IPS-15b (cell line): ENCODE data around the gene NRL.

ENCODE experiments used
- H3K27me3 ChIP-seq: one replicate; pipeline ENCODE4 v1.6.1; 2013; ENCODE audit warnings: low read length; ENCODE audit not compliant: control insufficient read depth, insufficient read depth
- H3K36me3 ChIP-seq: one replicate; pipeline ENCODE4 v1.6.1; 2013; ENCODE audit warnings: low read length; ENCODE audit not compliant: control insufficient read depth, insufficient read depth
- H3K4me1 ChIP-seq: one replicate; pipeline ENCODE4 v1.6.1; 2013; ENCODE audit warnings: mild to moderate bottlenecking, low read length; ENCODE audit not compliant: control insufficient read depth, insufficient read depth
- H3K4me3 ChIP-seq: one replicate; pipeline ENCODE4 v1.5.1; 2013; ENCODE audit warnings: low read depth, low read length
- H3K9ac ChIP-seq: one replicate; pipeline ENCODE4 v1.6.1; 2013; ENCODE audit warnings: low read depth, mild to moderate bottlenecking, low read length
- H3K9me3 ChIP-seq: one replicate; pipeline ENCODE4 v1.6.1; 2013; ENCODE audit warnings: mild to moderate bottlenecking, low read length; ENCODE audit not compliant: control insufficient read depth, insufficient read depth

NRL gene

GRCh38 chr14:24139272-24139934, 24.7 kb upstream of the NRL start:
- no peaks in the 10 kb centered on the region for H3K27me3 ChIP-seq
- H3K9me3 ChIP-seq = no peaks in the 10 kb centered on the region
- H3K4me3 ChIP-seq = peak overlapping the region; percentile 18
- H3K4me1 ChIP-seq = peaks cover 9% of the 10 kb centered on the region
- H3K36me3 ChIP-seq = peaks cover 27% of the 10 kb centered on the region
- no peak overlapping the region for H3K9ac ChIP-seq

- Histone ChIP-seq H3K9ac (no peak overlapping the region), H3K9me3 (no peaks in the 10 kb centered on the region), H3K4me1 (peaks cover 9% of the 10 kb centered on the region), H3K27me3 (no peaks in the 10 kb centered on the region), H3K4me3 (no peak overlapping the region), H3K36me3 (peaks cover 21% of the 10 kb centered on the region)
Measured at GRCh38 chr14:24138396-24139271, 23.9 kb upstream of the NRL start.

- peaks cover 9% of the 10 kb centered on the region for H3K4me1 ChIP-seq
- peaks cover 20% of the 10 kb centered on the region for H3K36me3 ChIP-seq
- H3K4me3 ChIP-seq = no peak overlapping the region
- no peak overlapping the region for H3K9ac ChIP-seq
- H3K27me3 ChIP-seq = no peaks in the 10 kb centered on the region
- no peaks in the 10 kb centered on the region for H3K9me3 ChIP-seq
Measured at GRCh38 chr14:24137529-24138395, 23.0 kb upstream of the NRL start.

GRCh38 chr14:24136684-24137528, 22.2 kb upstream of the NRL start:
- Histone ChIP-seq H3K9me3 (no peaks in the 10 kb centered on the region), H3K4me1 (peaks cover 10% of the 10 kb centered on the region), H3K4me3 (peak overlapping the region; percentile 75), H3K27me3 (no peaks in the 10 kb centered on the region), H3K9ac (peak overlapping the region; percentile 37), H3K36me3 (peaks cover 20% of the 10 kb centered on the region)

GRCh38 chr14:24135834-24136683, 21.3 kb upstream of the NRL start, which contains the start of gene PSME1:
Gene PSME1, plus strand, starts transcription at chr14:24136194. Its CDS starts 69 bp downstream, at chr14:24136263.
- no peaks in the 10 kb centered on the region for H3K27me3 ChIP-seq
- H3K36me3 ChIP-seq = peaks cover 20% of the 10 kb centered on the region
- no peaks in the 10 kb centered on the region for H3K9me3 ChIP-seq
- H3K4me3 ChIP-seq = peak within 1 kb of the TSS; percentile 76
- peaks cover 11% of the 10 kb centered on the region for H3K4me1 ChIP-seq
- peak within 1 kb of the TSS; percentile 38 for H3K9ac ChIP-seq

GRCh38 chr14:24135584-24135833, 20.8 kb upstream of the NRL start:
- H3K4me3 ChIP-seq = peak overlapping the region; percentile 76
- H3K4me1 ChIP-seq = peaks cover 11% of the 10 kb centered on the region
- H3K9me3 ChIP-seq = no peaks in the 10 kb centered on the region
- H3K27me3 ChIP-seq = no peaks in the 10 kb centered on the region
- H3K9ac ChIP-seq = peak overlapping the region; percentile 38
- H3K36me3 ChIP-seq = peaks cover 18% of the 10 kb centered on the region

GRCh38 chr14:24133735-24134134, 19.0 kb upstream of the NRL start:
- Histone ChIP-seq H3K9ac (no peak overlapping the region), H3K36me3 (peaks cover 9% of the 10 kb centered on the region), H3K9me3 (no peaks in the 10 kb centered on the region), H3K4me3 (no peak overlapping the region), H3K27me3 (no peaks in the 10 kb centered on the region), H3K4me1 (peaks cover 7% of the 10 kb centered on the region)

GRCh38 chr14:24132976-24133375, 18.2 kb upstream of the NRL start:
- H3K4me3 ChIP-seq = no peak overlapping the region
- peaks cover 7% of the 10 kb centered on the region for H3K4me1 ChIP-seq
- no peaks in the 10 kb centered on the region for H3K9me3 ChIP-seq
- H3K36me3 ChIP-seq = peaks cover 2% of the 10 kb centered on the region
- no peaks in the 10 kb centered on the region for H3K27me3 ChIP-seq
- H3K9ac ChIP-seq = no peak overlapping the region

- Histone ChIP-seq H3K36me3 (no peaks in the 10 kb centered on the region), H3K9me3 (no peaks in the 10 kb centered on the region), H3K4me3 (no peak overlapping the region), H3K27me3 (no peaks in the 10 kb centered on the region), H3K4me1 (peaks cover 6% of the 10 kb centered on the region), H3K9ac (no peak overlapping the region)
Measured at GRCh38 chr14:24132061-24132685, 17.4 kb upstream of the NRL start.

- H3K9me3 ChIP-seq = no peaks in the 10 kb centered on the region
- no peak overlapping the region for H3K9ac ChIP-seq
- no peaks in the 10 kb centered on the region for H3K36me3 ChIP-seq
- no peak overlapping the region for H3K4me3 ChIP-seq
- no peaks in the 10 kb centered on the region for H3K27me3 ChIP-seq
- H3K4me1 ChIP-seq = peaks cover 2% of the 10 kb centered on the region
Measured at GRCh38 chr14:24131549-24131966, 16.8 kb upstream of the NRL start.
